OCI-LY7 (cell line): Measurements from ENCODE around the gene DIAPH2.

ENCODE experiments used
- CTCF ChIP-seq: fragments of 200-600 bp; sonication (generic); conservative IDR thresholded peaks from 2 replicates; pipeline ENCODE4 v1.5.1; 2014; ENCODE audit warnings: mild to moderate bottlenecking, antibody characterized with exemption, low read length, moderate library complexity, mixed read lengths
- EZH2phosphoT487 ChIP-seq: fragments of 200-600 bp; sonication (generic); IDR thresholded peaks from 2 replicates; pipeline ENCODE4 v1.6.1; 2018; ENCODE audit warnings: low read depth, borderline replicate concordance, mild to moderate bottlenecking, mixed run types, antibody characterized with exemption, low read length, moderate library complexity, mixed read lengths

- TF ChIP-seq EZH2phosphoT487 = no peak
- TF ChIP-seq CTCF = no peak
Observed at GRCh38 chrX:96703816-96704215, 19.2 kb downstream of the DIAPH2 start.
